Thyroid gland (tissue), 4 donors: Measurements from ENCODE around the gene CHST4.

ENCODE experiments used
- CTCF ChIP-seq, 6 experiments: fragments of 200-600 bp in 3 of 6; fragments of 450-650 bp in 3 of 6; sonication (generic) in 3 of 6; IDR thresholded peaks; one replicate each; pipeline ENCODE4 v1.5.1; 2016 to 2019; ENCODE audit warnings: antibody characterized with exemption in 6 of 6, mild to moderate bottlenecking in 2 of 6, inconsistent platforms in 1 of 6, moderate library complexity in 1 of 6
- POLR2A ChIP-seq, 2 donors: fragments of 450-650 bp; IDR thresholded peaks; one replicate each; pipeline ENCODE4 v1.6.1; 2017; ENCODE audit warnings: antibody characterized with exemption in 2 of 2, mild to moderate bottlenecking in 2 of 2, moderate library complexity in 1 of 2

- no peak for TF ChIP-seq POLR2A (IDR thresholded peaks at IDR 0.05)
- TF ChIP-seq CTCF (IDR thresholded peaks at IDR 0.05), result no peak
Observed at GRCh38 chr16:71493213-71493612, 33.0 kb upstream of the CHST4 start.
